Body of pancreas (tissue), 4 donors: ENCODE data around the gene APLF.

ENCODE experiments used
- POLR2A ChIP-seq, 3 donors: fragments of 450-650 bp; IDR thresholded peaks; one replicate each; pipeline ENCODE4 v1.6.1; 2016; ENCODE audit warnings: antibody characterized with exemption in 3 of 3, mild to moderate bottlenecking in 2 of 3
- TF ChIP-seq, protein P1 (sequence below), 7 experiments: fragments of 450-650 bp in 4 of 7; fragments of 200-600 bp in 3 of 7; sonication (generic) in 3 of 7; IDR thresholded peaks; one replicate each; pipeline ENCODE4 v1.5.1; 2016 to 2019; ENCODE audit warnings: antibody characterized with exemption in 7 of 7

DNA sequence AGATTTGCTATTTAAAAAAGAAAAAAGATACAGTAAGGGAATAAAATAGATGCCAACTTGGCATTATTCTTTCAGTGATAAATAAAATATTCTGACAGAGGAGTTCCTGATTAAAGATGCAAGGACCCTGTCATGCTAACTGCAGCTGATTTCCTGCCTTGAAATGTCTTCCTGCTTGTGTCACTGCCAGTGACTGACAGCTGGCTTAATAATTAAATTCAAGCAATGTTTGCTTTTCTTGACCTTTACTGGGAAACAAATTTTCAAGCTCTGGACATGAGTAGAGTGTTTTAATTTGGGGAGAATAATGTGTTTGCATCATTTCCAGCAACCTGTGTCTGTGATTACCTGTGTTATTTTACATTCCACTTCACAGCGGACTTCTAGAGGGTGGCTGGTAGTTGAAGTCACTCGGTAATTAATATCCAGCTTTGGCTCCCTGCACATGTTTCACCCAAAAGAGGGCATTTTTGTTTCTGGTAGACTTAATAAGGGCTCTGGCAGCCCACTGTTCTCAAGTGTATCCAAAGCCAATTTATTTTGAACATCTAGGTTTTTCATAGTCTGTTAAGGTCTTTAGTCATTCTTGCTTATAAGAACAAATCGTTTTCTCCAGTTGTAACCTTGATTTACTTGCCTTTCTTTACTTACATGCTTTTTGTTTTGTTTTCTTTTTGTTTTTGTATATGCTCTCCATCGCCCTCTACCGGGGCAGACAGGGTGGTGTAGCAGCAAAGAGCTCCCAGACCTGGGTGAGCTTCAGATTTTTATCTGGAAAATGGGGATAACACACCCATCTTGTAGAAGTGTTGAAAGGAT, 127.5 kb downstream of the APLF start:
- TF ChIP-seq, protein P1, sequence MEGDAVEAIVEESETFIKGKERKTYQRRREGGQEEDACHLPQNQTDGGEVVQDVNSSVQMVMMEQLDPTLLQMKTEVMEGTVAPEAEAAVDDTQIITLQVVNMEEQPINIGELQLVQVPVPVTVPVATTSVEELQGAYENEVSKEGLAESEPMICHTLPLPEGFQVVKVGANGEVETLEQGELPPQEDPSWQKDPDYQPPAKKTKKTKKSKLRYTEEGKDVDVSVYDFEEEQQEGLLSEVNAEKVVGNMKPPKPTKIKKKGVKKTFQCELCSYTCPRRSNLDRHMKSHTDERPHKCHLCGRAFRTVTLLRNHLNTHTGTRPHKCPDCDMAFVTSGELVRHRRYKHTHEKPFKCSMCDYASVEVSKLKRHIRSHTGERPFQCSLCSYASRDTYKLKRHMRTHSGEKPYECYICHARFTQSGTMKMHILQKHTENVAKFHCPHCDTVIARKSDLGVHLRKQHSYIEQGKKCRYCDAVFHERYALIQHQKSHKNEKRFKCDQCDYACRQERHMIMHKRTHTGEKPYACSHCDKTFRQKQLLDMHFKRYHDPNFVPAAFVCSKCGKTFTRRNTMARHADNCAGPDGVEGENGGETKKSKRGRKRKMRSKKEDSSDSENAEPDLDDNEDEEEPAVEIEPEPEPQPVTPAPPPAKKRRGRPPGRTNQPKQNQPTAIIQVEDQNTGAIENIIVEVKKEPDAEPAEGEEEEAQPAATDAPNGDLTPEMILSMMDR (IDR thresholded peaks at IDR 0.05), result peak; percentile 49 to 84 (median 68)
- no peak for TF ChIP-seq POLR2A (IDR thresholded peaks at IDR 0.05)
